NCI-H1694 treated with DMSO at 0.1 percent for 48 hours (cell line): ENCODE data around the gene SS18.
"Not testable (repeated sequence)": the region's sequence is repeated elsewhere in the genome, so short reads cannot be mapped to it uniquely, and the experiment has no call there.

ENCODE experiments used
- DNase-seq: peaks from one replicate; lab custom pipeline; 2025; lab: John Stamatoyannopoulos, UW

The SS18 gene, protein sequence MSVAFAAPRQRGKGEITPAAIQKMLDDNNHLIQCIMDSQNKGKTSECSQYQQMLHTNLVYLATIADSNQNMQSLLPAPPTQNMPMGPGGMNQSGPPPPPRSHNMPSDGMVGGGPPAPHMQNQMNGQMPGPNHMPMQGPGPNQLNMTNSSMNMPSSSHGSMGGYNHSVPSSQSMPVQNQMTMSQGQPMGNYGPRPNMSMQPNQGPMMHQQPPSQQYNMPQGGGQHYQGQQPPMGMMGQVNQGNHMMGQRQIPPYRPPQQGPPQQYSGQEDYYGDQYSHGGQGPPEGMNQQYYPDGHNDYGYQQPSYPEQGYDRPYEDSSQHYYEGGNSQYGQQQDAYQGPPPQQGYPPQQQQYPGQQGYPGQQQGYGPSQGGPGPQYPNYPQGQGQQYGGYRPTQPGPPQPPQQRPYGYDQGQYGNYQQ

DNA sequence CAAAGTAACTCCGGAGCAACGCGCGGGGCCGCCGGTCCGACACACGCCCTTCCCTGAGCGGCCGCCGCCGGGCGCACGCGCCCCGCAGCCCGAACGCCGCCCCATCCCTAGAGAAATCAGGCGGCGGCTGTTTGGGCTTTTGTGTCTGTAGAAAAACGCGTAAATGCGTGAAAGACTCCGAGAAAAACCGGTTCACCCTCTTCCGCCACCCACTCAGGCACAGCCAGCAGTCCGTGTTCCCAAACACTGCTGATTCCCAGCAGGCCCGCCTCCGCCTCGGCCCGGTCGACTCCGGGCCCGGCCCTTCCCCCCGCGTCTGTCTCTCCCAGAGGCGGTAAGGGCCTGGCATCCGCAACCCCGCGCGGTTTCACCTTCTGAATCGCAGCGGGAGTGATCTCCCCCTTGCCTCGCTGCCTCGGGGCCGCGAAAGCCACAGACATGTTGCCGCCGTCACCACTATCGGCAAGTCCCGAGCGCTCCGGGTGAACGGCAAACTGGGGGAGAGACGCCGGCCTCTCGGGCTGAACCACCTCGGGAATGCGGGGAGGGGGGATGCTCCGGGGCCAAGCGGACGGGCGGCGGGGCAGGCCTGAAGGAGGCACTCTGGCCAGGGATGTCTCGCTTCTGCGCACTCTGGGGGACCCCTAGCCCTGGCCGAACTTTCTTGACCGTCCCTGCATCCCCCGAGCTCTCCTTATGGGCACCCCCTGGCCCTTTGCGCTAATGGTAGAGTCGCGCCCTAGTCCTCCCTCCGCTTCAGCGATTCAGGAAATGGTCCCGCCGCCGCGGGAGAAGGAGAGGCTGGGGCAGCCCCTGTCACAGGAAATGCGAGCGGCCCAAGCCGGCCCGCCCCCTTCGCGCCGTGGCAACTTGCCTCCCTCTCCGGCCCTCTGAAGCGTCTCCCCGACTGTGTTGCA lies at the start of gene SS18:
Gene SS18 (minus strand): TSS at position 484 of the 917 bp plus-strand sequence. CDS start 44 bp downstream, at position 440.
- peak; percentile 69 for DNase-seq

DNA sequence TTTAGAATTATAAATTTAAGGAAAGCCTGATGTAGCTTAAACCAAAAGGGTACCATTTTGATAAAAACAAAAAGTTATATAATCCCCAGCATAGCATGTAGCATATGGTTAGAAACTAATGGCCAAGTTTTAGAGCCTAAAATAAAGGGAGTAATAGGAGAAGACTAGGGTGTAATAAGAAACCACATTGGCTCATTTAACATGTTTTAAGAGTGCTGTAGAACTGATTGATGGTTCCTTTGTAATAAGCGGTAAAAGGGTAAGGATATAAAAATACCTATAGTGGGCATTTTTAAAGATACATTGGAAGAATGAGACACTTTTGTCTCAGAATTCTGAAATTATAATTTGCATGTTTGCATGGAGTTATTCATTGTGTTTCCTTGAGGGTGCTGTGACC lies 45.1 kb upstream of the SS18 start:
- no peak for DNase-seq

DNA sequence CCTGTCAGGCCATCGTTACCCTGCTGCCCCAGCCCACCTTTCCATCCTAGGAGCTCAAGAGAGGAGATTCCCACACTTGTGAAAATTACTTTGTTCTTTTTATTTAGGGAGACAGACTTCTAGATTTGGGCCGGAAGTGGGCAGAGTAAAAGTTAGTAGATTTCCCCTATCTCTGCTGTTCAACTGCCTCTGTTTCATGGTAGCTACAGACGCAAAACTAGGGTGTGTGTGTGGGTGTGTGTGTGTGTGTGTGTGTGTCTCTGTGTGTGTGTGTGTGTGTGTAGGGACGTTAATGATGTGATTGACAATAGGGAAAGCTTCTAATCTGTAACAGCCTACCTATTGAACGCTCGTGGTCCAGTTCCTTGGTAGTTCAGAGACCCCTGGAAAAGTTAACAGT lies 43.7 kb upstream of the SS18 start:
- no peak for DNase-seq

DNA sequence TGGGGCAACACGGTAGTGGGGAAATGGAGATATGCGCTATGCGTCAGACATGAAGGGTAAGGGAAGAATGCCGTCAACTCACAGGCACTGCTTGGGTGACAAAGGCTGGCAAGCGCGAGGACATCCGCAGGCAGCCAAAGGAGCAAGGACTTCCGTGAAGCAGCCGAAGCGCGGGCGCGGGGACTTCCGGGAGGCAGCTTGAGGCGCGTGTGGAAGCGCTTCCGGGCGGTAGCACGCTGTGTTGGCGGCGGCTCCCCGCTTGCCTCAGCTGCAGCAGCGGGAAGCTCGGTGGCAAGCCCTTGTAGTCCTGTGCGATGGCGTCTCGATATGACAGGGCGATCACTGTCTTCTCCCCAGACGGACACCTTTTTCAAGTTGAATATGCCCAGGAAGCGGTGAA lies 43.2 kb upstream of the SS18 start, which contains the start of gene PSMA8:
Gene PSMA8 (plus strand): TSS at position 218 of the 400 bp plus-strand sequence. CDS start 97 bp downstream, at position 315.
- DNase-seq: no peak

DNA sequence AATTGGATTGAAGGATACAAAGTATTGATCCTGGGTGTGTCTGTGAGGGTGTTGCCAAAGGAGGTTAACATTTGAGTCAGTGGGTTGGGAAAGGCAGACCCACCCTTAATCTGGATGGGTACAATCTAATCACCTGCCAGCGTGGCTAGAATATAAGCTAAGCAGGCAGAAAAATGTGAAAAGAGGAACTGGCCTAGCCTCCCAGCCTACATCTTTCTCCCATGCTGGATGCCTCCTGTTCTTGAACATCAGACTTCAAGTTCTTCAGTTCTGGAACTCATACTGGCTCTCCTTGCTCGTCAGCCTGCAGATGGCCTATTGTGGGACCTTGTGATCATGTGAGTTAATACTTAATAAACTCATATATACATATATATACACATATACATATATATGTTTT lies 37.8 kb upstream of the SS18 start:
- DNase-seq: not testable (repeated sequence)

DNA sequence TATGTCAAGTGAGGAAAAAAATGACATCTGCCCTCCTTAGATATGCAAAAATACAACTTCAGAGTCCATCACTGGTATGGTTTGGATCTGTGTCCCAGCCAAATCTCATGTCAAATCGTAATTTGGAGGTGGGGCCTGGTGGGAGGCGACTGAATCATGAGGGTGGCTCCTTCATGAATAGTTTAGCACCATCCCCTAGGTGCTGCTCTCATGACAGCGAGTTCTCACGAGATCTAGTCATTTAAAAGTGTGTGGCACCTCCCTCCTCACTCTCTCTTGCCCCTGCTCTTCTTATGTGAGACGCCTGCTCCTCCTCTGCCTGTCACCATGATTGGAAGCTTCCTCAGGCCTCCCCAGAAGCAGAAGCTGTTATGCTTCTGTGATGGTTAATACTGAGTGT lies 37.4 kb upstream of the SS18 start:
- DNase-seq: no peak

DNA sequence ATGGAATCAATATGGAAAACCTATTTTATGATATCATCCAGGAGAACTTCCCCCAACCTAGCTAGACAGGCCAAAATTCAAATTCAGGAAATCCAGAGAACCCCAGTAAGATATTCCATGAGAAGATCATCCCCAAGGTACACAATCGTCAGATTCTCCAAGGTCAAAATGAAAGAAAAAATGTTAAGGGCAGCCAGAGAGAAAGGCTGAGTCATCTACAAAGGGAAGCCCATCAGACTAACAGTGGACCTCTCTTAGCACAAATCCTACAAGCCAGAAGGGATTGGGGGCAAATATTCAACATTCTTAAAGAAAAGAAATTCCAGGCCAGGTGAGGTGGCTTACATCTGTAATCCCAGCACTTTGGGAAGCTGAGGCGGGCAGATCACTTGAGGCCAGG lies 31.6 kb upstream of the SS18 start:
- not testable (repeated sequence) for DNase-seq

DNA sequence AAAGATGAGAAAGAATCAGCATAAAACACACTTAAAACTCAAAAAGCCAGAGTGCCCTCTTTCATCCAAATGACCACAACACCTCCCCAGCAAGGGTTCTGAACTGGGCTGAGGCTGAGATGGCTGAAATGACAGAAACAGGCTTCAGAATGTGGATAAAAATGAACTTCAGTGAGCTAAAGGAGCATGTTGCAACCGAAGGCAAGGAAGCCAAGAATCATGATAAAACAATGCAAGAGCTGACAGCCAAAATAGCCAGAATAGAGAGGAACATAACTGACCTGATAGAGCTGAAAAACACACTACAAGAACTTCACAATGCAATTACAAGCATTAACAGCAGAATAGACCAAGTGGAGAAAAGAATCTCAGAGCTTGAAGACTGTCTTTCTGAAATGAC lies 31.1 kb upstream of the SS18 start:
- no peak for DNase-seq

DNA sequence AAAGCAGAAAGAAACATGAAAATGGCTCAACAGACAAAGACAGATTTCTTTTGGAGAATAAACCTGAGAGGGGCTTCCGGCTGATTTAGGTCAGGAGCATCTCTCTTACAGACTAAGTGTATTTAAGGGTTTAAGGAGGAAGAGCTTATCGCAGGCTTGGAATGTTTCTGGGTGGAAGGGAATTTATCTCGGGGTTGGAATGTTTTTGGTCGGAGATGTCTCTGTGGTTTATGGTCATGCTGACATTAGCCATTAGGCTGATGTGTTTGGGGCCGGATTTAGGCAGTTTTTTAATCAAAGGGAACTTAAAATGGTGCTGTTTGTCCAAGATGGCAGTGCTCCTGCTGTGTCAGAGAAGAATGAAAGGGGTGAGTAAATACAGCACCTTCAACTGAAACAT lies 28.8 kb upstream of the SS18 start:
- DNase-seq: no peak

DNA sequence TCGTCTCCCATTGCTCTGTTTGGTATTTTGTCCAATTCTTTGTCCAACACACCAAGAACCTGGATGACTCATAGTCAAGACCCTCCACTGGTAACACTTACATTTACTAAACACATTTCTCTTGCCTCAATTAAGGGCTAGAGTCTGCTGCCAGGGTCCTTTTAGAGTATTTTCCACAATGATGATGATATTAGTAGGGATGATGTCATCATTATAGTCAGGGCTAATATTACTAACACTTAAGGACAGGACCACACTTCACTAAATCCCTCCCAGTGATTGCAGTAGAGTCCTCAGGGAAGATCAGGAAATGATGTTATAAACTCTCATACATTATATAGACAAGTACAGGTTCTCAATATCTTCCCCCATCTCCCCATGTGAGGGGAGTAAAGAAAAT lies 13.6 kb upstream of the SS18 start:
- DNase-seq: no peak

DNA sequence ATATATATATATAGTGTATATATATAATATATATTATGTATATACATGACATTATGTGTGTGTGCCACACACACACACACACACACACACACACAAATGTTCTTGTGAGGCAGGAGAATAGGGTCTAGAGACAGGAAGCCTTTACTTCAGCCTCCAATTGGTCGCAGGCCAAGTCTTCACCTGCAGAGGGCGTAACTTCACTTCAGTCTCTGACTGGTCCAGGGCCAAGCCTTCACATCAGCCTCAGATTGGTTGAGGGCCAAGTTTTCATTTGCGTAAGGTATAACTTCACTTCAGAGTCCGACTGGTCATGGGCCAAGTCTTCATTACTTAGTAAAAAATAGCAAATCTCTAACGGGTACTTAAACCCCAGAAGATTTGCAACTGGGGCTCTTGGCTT lies 13.2 kb upstream of the SS18 start:
- no peak for DNase-seq

DNA sequence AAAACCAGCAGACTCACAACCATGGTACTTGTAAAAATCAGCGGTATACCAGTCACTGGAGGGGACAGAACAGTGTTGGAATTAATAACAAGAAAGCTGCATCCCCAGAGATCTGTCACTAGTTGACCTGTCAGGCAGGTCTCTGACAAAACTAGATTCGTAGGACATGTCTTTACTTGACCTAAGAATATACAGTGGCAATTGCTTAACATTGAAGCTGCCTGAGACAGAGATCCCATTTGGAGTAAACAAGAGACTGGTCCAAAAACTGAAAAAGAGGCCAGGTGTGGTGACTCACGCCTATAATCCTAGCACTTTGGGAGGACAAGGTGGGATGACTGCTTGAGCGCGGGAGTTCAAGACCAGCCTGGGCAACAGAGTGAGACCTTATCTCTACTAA lies 7.2 kb upstream of the SS18 start:
- no peak for DNase-seq

DNA sequence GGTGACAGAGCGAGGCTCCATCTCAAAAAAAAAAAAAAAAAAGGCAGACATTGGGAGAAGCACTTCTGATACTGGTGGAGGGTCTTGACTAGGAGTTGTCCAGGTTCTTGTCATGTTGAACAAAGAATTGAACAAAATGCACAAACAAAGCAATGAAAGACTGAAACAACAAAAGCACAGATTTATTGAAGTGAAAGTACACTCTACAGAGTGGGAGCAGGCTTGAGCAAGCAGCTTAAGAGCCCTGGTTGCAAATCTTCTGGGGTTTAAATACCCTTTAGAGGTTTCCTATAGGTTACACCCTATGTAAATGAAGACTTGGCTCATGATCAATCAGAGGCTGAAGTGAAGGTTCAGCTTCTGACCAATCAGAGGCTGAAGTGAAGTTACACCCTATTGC lies 6.4 kb upstream of the SS18 start:
- no peak for DNase-seq

DNA sequence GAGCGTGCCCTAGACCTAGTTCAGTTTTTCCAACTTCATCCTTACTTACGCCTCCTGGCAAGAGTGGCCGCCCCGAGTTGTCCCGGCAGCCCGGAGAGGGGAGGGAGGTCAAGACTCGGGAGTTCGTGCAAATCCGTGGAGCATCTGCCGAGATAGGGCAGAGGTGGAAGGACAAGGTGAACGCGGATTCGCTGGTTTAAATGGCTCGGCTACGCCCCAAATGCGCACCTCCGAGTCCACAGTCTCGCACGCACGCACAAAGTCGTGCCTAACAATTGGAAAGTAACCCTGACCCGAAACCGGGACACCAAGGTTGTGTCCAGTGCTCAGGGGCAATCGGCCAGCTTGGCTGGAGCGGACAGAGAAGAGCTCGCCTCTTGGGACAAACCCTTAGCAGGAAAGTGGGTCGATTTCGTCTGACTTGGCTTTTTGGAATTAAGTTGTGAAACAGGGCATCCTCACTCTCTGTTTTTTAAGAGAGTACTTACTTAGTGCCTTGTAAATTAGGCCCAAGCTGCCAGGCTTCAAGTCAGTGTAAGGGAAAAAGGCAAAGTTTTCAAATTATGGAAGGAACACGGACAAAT lies 726 bp upstream of the SS18 start:
- DNase-seq: no peak

DNA sequence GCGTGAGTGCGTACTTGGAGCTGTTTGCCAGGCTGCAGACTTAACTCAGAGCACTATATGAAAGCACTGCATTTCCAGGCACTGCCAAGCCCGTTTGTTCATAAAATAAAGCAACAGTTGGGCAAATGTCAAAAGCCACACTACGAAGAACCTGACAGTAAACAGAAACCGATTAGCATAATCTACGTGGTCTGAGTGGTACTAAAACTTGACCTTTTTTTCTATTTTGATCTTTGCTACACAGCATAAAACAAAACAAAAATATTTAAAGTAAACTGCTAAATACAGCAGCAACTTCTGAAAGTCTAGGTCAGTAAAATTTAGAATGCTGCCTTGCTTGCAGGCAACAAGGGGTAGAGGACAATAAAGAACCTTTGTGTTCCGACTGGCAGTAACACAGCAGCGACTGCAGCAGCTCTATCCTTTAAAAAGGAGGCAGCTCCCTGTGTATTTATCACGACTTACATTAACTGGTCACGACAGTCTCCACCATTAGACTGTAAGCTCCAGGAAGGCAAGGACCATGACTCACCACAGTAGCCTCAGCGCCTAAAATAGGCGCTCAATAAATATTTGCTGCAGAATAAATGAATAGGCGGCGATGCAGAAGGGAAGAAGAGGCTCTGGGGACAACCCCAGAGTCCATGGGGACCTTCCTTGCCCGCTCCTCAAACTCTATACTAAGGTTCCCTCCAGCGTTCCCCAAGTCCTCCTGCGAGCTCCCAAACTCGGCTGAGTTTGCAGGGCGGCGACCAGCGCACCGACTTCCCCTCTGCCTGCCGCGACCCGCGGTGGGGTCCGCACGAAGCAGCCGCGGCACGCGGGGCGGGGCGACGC lies 902 bp downstream of the SS18 start:
- no peak for DNase-seq

DNA sequence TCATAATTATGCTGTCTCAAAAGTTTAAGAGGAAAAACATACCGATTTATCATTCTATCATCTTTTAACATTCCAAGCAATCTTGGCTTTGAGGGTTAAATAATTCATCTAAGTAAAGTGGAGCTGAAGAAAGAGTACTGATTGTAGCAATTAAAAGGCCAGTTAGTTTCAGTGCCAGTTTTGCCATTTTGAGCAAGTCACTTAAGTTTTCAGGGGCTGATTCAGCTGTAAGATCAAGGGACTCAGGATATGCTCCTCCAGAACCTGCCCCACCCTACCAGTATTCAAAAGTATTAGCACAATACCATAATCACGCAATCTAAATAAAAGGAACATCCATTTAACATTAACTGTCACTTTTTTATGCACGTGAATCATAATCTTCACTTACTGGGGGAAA lies 1.9 kb downstream of the SS18 start:
- no peak for DNase-seq

DNA sequence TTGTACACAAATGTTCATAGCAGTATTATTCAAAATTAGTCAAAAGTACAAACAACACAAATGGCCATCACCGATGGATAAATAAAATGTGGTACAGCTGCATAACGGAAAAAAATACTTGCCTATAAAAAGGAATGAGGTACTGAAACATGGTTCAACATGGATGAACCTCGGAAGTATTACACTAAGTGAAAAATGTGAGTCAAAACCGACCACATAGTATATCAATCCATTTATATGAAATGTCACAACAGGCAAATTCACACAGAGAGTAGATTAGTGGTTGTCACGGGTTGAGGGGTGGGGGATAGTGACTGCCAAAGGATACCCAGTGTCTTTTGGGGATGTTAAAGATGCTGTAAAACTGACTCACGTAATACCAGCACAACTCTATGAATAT lies 3.5 kb downstream of the SS18 start:
- DNase-seq: no peak

DNA sequence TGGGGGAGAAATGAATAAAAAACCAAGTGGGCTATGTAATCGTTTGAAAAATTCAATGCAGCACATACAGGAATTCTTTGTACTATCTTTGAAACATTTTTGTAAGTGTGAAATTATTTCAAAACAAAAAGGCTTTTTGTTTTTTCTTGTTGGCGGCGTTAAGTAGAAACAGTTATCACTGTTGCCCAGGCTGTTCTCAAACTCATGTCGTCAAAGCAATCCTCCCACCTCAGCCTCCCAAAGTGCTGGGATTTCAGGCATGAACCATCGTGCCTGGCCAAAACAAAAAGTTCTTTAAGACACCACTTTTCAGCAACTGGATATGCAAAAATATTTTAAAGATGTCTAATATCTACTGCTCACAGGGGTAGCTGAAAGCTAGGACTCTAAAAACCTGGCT lies 5.4 kb downstream of the SS18 start:
- DNase-seq: no peak

DNA sequence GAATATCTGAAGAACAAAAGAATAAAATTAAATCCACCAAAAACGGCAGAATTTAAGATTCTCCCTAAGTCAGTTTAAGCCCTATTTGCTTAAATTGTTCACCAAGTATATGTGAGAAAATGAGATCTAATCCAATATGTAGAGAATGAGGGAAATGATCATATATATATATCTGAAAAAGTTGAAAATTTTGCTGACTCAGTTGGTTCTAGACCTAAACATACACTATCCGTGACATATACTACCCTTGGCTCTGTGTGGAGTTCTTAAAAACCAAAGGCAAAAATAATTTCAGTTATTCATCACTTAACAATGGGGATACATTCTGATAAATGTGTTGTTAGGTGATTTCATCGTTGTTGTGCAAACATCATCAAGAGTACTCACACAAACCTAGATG lies 7.3 kb downstream of the SS18 start:
- no peak for DNase-seq

DNA sequence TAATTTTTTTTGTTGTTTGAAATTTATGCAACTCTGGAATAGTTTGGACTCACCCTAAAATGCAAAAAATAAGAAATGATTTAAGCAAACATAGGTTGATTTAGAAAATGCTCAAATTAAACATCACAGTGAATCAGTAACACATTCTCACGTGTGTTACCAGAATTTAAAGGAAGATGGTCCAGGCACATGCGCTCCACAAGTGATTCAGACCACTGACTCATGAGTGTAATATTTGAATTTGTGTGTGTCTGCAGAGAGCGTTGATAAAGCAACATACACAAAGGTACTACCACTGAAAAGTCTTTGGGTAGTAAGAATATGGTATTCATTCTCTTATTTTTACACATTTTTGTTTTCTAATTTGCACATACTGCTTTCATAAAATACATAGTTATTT lies 7.9 kb downstream of the SS18 start:
- no peak for DNase-seq

DNA sequence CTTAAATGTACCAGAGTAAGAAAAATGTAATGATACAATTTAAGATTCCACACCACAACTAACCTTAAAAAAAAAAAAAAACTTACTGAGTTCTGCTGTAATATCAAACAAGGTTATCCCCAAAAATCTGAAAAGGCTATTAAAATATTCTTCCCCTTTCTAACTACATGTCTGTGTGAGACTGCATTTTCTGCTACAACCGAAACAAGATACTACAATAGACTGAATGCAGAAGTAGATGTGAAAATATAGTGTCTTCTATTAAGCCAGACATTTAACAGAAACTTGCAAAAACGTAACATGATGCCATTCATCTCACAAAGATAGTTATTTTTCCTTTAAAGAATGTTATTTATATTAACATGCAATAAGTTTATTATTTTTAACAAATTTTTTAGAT lies 16.2 kb downstream of the SS18 start:
- no peak for DNase-seq

DNA sequence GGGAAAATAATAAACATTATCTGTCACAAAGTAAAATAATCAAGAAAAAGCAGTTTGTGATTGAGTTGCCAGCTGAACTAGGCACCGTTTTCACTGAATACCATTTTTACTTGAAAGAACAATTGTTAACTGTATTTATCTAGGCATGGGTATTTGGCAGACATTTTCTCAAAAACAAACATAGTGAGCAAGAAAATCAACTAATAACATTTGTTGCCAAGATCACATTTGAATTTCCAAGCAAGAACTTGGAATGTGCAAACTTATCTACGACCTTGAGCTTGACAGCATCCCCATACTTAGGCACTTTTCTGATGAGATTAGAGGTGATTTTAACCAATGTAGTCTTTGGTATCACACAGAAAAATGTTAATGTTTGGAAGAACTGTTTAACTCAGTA lies 16.7 kb downstream of the SS18 start:
- DNase-seq: no peak
